ENCODE measurements around the gene LIPG. TPM values are rescaled to one million over a fixed set of nuclear protein-coding genes. Genes with fewer than 3 reads are reported as not detected.
A peak's percentile ranks its signal among the peaks of the same experiment; 100 is the strongest.

LIPG gene
- total and polyA plus RNA-seq, 2 of the 13 experiments (the other 11 are each of a cell fraction or from before 2014, with no cell fraction given), result 0.96 to 10.8 TPM

DNA sequence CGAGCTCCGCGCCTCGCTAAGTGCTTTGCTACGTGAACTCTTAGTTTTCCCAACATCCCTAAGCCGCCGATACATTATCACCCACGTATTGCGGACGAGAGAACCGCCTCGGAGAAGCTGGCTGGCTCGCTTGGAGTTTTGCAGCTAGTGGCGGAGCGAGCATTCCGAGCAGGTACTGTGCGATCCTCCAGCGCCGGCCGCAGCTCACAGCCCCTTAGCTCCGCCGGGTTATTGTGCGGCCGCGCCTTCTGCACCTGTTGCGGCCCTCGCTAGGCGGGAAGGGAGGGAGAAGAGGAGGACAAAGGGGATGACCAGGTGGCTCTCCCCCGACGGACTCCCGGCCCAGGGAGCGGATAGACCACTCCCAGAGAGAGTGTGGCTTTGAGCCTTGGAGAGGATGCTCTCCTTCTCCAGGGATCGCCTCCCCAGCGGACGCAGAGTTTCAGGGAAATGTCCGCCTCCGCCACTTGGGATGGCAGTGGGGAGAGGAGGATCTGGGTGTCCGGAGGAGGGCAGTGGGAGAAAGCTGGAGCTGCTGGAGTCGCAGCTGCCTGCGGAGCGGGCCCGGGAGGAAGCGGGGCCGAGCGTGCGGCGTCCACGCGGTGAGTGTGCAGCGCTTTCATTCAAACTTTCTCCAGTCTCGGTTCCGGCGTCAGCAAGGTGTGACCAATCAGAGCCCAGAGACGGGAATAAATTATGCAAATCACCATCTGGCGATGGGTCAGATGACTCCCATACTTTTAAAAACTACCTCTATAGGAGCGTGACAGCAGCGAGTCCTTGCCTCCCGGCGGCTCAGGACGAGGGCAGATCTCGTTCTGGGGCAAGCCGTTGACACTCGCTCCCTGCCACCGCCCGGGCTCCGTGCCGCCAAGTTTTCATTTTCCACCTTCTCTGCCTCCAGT, at the start of gene LIPG (continued):
- TF ChIP-seq ZNF317 (CRISPR knock-in tag; IDR thresholded peaks at IDR 0.05) (no peak), CHCHD3 (CRISPR knock-in tag; IDR thresholded peaks at IDR 0.05) (no peak), GMEB1 (CRISPR knock-in tag; IDR thresholded peaks at IDR 0.05; ENCODE audit: borderline replicate concordance) (peak; percentile 35; the same call in 1 of the 2 replicates), TIGD3 (CRISPR knock-in tag; IDR thresholded peaks at IDR 0.05; ENCODE audit: borderline replicate concordance) (no peak), SP1 (IDR thresholded peaks at IDR 0.05) (no peak), SP1 (CRISPR knock-in tag; IDR thresholded peaks at IDR 0.05) (no peak), KLF13 (CRISPR knock-in tag; IDR thresholded peaks at IDR 0.05) (no peak), ZSCAN21 (CRISPR knock-in tag; IDR thresholded peaks at IDR 0.05; ENCODE audit: borderline replicate concordance) (0 out of 2 replicates have a peak, but pooled peaks have one; percentile 28), SYNCRIP (IDR thresholded peaks at IDR 0.05; ENCODE audit: insufficient read depth, low read depth, low read length) (no peak), FOXO1 (CRISPR knock-in tag; IDR thresholded peaks at IDR 0.05) (no peak), KLF11 (CRISPR knock-in tag; IDR thresholded peaks at IDR 0.05) (no peak), UBTF (CRISPR knock-in tag; IDR thresholded peaks at IDR 0.05) (peak; percentile 72), HOXA7 (CRISPR knock-in tag; IDR thresholded peaks at IDR 0.05) (0 out of 2 replicates have a peak, but pooled peaks have one; percentile 34), MAFG (CRISPR knock-in tag; IDR thresholded peaks at IDR 0.05) (no peak), ZNF33A (CRISPR knock-in tag; IDR thresholded peaks at IDR 0.05; ENCODE audit: borderline replicate concordance) (no peak)
- TF ChIP-seq, protein P1, sequence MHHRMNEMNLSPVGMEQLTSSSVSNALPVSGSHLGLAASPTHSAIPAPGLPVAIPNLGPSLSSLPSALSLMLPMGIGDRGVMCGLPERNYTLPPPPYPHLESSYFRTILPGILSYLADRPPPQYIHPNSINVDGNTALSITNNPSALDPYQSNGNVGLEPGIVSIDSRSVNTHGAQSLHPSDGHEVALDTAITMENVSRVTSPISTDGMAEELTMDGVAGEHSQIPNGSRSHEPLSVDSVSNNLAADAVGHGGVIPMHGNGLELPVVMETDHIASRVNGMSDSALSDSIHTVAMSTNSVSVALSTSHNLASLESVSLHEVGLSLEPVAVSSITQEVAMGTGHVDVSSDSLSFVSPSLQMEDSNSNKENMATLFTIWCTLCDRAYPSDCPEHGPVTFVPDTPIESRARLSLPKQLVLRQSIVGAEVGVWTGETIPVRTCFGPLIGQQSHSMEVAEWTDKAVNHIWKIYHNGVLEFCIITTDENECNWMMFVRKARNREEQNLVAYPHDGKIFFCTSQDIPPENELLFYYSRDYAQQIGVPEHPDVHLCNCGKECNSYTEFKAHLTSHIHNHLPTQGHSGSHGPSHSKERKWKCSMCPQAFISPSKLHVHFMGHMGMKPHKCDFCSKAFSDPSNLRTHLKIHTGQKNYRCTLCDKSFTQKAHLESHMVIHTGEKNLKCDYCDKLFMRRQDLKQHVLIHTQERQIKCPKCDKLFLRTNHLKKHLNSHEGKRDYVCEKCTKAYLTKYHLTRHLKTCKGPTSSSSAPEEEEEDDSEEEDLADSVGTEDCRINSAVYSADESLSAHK (CRISPR knock-in tag; IDR thresholded peaks at IDR 0.05; ENCODE audit: borderline replicate concordance), result no peak
- TF ChIP-seq, protein P2, sequence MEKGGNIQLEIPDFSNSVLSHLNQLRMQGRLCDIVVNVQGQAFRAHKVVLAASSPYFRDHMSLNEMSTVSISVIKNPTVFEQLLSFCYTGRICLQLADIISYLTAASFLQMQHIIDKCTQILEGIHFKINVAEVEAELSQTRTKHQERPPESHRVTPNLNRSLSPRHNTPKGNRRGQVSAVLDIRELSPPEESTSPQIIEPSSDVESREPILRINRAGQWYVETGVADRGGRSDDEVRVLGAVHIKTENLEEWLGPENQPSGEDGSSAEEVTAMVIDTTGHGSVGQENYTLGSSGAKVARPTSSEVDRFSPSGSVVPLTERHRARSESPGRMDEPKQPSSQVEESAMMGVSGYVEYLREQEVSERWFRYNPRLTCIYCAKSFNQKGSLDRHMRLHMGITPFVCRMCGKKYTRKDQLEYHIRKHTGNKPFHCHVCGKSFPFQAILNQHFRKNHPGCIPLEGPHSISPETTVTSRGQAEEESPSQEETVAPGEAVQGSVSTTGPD (CRISPR knock-in tag; IDR thresholded peaks at IDR 0.05), result no peak
